ENCODE measurements around the gene SGMS1.

SGMS1 gene

GRCh38 chr10:50585921-50586739, 37.6 kb downstream of the SGMS1 start:
- H3K36me3 Mint-ChIP-seq = peaks cover 21% of the 10 kb centered on the region

DNA sequence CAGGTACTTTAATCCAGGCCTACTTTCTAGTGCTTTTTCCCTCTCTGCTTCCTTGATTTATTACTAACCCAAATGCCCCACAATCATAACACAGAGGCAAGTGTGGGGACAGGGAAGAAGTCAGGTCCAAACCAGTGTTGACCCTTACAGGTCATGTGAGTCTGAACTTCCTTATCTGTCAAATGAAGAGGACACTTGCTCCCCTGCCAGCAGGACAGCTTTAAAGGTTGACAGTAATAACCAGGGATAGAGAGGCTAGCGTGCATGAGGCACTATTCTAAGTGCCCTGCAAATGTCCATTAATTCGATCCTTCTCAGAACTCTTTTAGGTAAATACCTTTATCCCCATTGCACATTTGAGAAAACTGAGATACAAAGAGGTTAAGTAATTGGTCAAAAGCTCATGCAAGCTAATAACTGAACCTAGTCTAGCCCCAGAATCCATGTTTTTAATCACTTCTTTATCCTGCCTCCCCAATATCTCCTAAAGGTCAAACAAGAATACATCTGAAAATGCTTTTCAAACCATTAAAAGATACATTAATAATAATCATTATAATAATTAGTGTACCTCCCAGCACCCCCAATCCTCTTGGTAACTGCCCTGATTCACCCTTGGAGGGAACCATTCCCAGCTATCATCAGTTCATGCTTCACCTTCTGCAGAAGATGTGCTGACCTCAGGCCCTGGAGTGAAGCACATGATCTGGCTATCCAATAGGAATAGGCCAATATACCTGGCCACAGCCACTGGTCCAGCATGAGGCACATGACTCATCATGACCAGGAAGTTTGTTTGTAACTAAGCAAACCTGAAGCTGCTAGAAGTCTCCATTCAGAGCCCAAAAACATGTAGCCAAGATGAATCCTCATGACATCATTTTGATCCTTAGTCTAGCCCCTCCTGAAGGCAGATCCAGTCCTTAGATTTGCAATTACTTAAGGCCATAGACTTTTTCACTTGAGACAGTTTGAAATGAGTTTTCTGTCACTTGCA, 40.7 kb downstream of the SGMS1 start:
- Mint-ChIP-seq H3K36me3 (peaks cover 13% of the 10 kb centered on the region), H3K9me3 (ENCODE audit: low read depth) (no peaks in the 10 kb centered on the region), H3K4me3 (no peak overlapping the region), H3K27ac (no peak overlapping the region), H3K27me3 (no peaks in the 10 kb centered on the region), H3K4me1 (ENCODE audit: low read depth) (peaks cover 55% of the 10 kb centered on the region)

More at GRCh38 chr10:50585921-50586739, 37.6 kb downstream of the SGMS1 start:
- Mint-ChIP-seq H3K4me1 (ENCODE audit: low read depth) (peaks cover 34% of the 10 kb centered on the region), H3K27ac (no peak overlapping the region), H3K27me3 (no peaks in the 10 kb centered on the region), H3K9me3 (ENCODE audit: low read depth) (no peaks in the 10 kb centered on the region), H3K4me3 (no peak overlapping the region)

DNA sequence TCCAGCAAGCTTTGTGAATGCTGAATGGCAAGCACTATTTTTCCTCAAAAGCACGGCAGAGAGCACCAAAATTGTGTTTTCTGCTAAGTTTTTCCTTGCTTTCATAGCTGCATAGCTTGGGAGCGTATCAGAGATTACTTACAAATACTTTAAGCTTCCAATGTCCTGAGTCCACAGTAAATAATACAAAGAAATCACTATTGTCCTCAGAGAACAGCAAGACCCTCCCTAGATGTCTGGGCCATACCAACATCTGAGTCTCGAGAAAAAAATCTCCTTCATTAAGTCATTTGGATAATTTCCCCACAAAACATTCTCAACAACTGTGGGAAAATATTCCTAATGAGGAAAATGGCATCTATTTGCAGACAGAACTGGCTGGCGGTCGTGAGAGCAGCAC, 41.7 kb downstream of the SGMS1 start:
- Mint-ChIP-seq H3K4me1 (ENCODE audit: low read depth) (peaks cover 63% of the 10 kb centered on the region), H3K4me3 (no peak overlapping the region), H3K27me3 (no peaks in the 10 kb centered on the region), H3K9me3 (ENCODE audit: low read depth) (no peaks in the 10 kb centered on the region), H3K36me3 (peaks cover 10% of the 10 kb centered on the region), H3K27ac (no peak overlapping the region)

- H3K4me1 Mint-ChIP-seq (ENCODE audit: low read depth) = peaks cover 75% of the 10 kb centered on the region
- H3K36me3 Mint-ChIP-seq = peaks cover 4% of the 10 kb centered on the region
- no peaks in the 10 kb centered on the region for H3K27me3 Mint-ChIP-seq
- H3K27ac Mint-ChIP-seq = no peak overlapping the region
- no peak overlapping the region for H3K4me3 Mint-ChIP-seq
- H3K9me3 Mint-ChIP-seq (ENCODE audit: low read depth) = no peaks in the 10 kb centered on the region
Measured at GRCh38 chr10:50580262-50580891, 43.4 kb downstream of the SGMS1 start.

DNA sequence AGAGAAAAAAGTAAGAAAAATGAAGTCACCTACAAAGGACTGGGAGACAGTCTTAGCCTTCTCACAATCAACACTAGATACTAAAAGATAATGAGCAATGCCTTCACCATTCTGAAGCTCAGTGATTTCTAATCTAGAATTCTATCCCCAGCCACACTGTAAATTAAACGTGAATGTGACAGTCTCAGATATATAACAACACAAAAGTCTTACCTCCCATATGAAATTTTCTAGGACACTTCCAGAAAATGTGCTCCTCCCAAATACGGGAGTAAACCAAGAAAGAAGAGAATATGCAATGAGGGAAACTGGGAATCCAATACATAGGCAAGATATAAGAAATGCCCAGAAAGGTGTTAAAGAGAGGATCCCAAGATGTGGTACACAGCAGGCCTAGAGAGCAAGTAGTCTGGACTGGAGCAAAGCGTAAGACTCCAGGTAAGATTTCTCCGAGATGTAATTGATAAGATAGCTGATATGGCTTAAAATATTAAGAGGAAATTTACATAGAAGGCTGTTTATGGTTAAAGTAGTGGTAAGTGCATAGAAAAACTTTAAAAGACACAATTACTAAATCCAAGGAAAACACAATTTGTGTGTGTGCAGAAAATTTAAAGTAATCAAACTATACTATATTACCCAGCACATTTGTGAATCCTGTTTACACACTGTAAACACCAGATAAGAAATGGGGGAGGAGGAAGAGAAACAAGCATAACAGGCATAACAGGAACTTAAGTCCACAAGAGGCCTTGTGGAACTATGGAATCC, 44.1 kb downstream of the SGMS1 start:
- Mint-ChIP-seq H3K4me3 (no peak overlapping the region), H3K27ac (no peak overlapping the region)

GRCh38 chr10:50578949-50579348, 44.8 kb downstream of the SGMS1 start:
- H3K4me1 Mint-ChIP-seq (ENCODE audit: low read depth) = peaks cover 79% of the 10 kb centered on the region
- H3K27me3 Mint-ChIP-seq = no peaks in the 10 kb centered on the region
- no peaks in the 10 kb centered on the region for H3K9me3 Mint-ChIP-seq (ENCODE audit: low read depth)
- H3K36me3 Mint-ChIP-seq = no peaks in the 10 kb centered on the region
- H3K4me3 Mint-ChIP-seq = no peak overlapping the region
- H3K27ac Mint-ChIP-seq = no peak overlapping the region

More for the DNA sequence above, 44.1 kb downstream of the SGMS1 start:
- Mint-ChIP-seq H3K9me3 (ENCODE audit: low read depth) (no peaks in the 10 kb centered on the region), H3K4me1 (ENCODE audit: low read depth) (peaks cover 75% of the 10 kb centered on the region), H3K36me3 (peaks cover under 1% of the 10 kb centered on the region), H3K27me3 (no peaks in the 10 kb centered on the region)

GRCh38 chr10:50577681-50578350, 45.9 kb downstream of the SGMS1 start:
- Mint-ChIP-seq H3K36me3 (peaks cover 2% of the 10 kb centered on the region), H3K27ac (no peak overlapping the region), H3K9me3 (ENCODE audit: low read depth) (no peaks in the 10 kb centered on the region), H3K27me3 (no peaks in the 10 kb centered on the region), H3K4me1 (ENCODE audit: low read depth) (peaks cover 81% of the 10 kb centered on the region), H3K4me3 (no peak overlapping the region)

DNA sequence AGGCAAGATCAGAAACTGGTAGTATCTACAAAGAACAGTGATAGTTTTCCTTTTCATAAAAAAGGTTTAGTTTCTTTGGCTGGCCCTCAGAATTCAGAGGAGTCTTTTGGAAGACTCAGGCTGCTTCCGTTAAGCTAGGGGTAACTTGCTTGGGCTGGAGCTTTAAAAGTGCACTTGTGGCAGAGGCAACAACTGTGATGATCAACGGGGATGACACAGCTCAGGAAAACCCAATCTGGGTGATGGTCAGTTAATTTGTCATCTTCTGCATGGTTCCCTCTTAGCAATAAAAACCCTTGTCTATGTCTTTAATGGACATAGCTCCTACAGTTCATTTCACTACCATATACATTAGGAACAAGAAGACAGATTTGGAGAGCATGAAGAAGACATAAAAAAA, 46.7 kb downstream of the SGMS1 start:
- peaks cover 3% of the 10 kb centered on the region for H3K36me3 Mint-ChIP-seq
- H3K27me3 Mint-ChIP-seq = no peaks in the 10 kb centered on the region
- H3K9me3 Mint-ChIP-seq (ENCODE audit: low read depth) = no peaks in the 10 kb centered on the region
- H3K4me3 Mint-ChIP-seq = no peak overlapping the region
- peaks cover 80% of the 10 kb centered on the region for H3K4me1 Mint-ChIP-seq (ENCODE audit: low read depth)
- no peak overlapping the region for H3K27ac Mint-ChIP-seq

DNA sequence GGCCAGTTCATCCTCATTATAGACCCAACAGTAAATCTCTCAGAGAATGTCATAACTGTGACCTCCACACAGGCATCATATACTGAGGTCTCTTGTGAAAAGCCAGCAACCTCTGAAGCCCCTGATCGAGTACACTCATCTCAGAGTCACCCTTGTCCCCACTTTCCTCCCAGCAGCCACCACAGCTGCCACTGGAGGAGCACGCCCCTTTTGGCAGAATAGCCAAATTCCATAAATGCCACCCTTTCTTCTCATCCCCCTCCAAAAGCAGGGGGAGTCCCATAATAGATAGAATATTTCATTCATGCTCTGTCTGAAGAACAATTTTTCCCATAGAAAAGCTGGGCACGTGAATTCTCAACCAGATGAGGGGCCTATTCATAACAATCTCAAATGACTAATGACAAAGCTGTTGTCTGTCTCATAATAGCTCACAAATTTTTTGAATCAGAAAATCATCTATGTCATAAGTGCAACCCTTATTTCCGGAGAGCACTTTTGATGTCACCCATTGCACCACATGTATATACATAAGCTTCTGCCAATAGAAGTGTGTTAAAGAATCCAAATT, 47.4 kb downstream of the SGMS1 start:
- Mint-ChIP-seq H3K27ac (no peak overlapping the region), H3K27me3 (no peaks in the 10 kb centered on the region), H3K9me3 (ENCODE audit: low read depth) (no peaks in the 10 kb centered on the region), H3K36me3 (peaks cover 3% of the 10 kb centered on the region), H3K4me3 (no peak overlapping the region), H3K4me1 (ENCODE audit: low read depth) (peaks cover 80% of the 10 kb centered on the region)

DNA sequence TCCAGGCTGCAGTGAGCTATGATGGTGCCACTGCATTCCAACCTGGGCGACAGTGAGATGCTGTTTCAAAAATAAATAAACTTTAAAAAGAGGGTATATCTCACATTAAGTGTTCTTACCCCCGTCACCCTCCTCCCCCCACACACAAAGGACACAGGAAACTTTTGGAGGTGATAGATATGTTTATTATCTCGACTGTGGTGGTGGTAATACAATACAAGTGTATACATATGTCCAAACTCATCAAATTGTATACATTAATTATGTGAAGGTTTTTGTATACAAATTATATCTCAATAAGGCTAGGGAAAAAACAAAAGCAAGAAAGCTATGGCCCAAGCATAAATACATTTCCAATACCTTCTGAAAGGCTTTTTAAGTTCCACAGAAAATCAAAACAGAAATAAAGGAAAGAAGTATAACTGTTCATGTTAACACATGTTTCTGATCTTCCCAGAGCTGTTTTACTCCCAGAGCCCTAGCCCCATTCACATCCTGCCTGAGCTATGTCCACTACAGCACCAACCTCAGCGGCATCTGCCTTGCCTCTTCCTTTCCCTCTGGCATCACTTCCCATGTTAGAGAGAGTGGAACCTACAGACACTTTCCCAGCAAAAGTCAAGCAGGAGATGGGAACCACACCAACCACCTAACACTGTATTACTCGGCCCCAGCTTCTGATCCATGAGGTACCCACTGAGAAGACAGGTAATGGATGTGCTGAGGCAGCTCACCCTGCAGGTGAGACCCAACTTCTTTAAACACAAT, 48.1 kb downstream of the SGMS1 start:
- Mint-ChIP-seq H3K4me3 (no peak overlapping the region), H3K9me3 (ENCODE audit: low read depth) (no peaks in the 10 kb centered on the region), H3K4me1 (ENCODE audit: low read depth) (peaks cover 73% of the 10 kb centered on the region), H3K36me3 (peaks cover 3% of the 10 kb centered on the region), H3K27ac (no peak overlapping the region), H3K27me3 (no peaks in the 10 kb centered on the region)

GRCh38 chr10:50574931-50575330, 48.8 kb downstream of the SGMS1 start:
- H3K4me1 Mint-ChIP-seq (ENCODE audit: low read depth) = peaks cover 68% of the 10 kb centered on the region
- no peak overlapping the region for H3K27ac Mint-ChIP-seq
- no peak overlapping the region for H3K4me3 Mint-ChIP-seq
- no peaks in the 10 kb centered on the region for H3K27me3 Mint-ChIP-seq
- peaks cover 5% of the 10 kb centered on the region for H3K36me3 Mint-ChIP-seq
- no peaks in the 10 kb centered on the region for H3K9me3 Mint-ChIP-seq (ENCODE audit: low read depth)

- no peak overlapping the region for H3K4me3 Mint-ChIP-seq
- peaks cover 9% of the 10 kb centered on the region for H3K36me3 Mint-ChIP-seq
- no peaks in the 10 kb centered on the region for H3K27me3 Mint-ChIP-seq
- no peaks in the 10 kb centered on the region for H3K9me3 Mint-ChIP-seq (ENCODE audit: low read depth)
- H3K27ac Mint-ChIP-seq = no peak overlapping the region
- peaks cover 65% of the 10 kb centered on the region for H3K4me1 Mint-ChIP-seq (ENCODE audit: low read depth)
Measured at GRCh38 chr10:50574305-50574704, 49.5 kb downstream of the SGMS1 start.

- peaks cover 48% of the 10 kb centered on the region for H3K4me1 Mint-ChIP-seq (ENCODE audit: low read depth)
- H3K36me3 Mint-ChIP-seq = peaks cover 12% of the 10 kb centered on the region
- H3K4me3 Mint-ChIP-seq = no peak overlapping the region
- H3K27ac Mint-ChIP-seq = no peak overlapping the region
- H3K27me3 Mint-ChIP-seq = no peaks in the 10 kb centered on the region
- H3K9me3 Mint-ChIP-seq (ENCODE audit: low read depth) = no peaks in the 10 kb centered on the region
Measured at GRCh38 chr10:50572017-50572491, 51.7 kb downstream of the SGMS1 start.
